Neural crest cell (in vitro differentiated cells): ENCODE data around the gene ASB7. TPM values are rescaled to one million over a fixed set of nuclear protein-coding genes. Genes with fewer than 3 reads are reported as not detected.

ENCODE experiments used
- DNase-seq: peaks from one replicate; pipeline ENCODE4 v3.0.0; 2021; ENCODE audit warnings: low read depth, mixed read lengths, low spot score
- H3K27ac Mint-ChIP-seq: one replicate; pipeline ENCODE4 v1.8.0; 2021; ENCODE audit warnings: mild to moderate bottlenecking, mixed read lengths; ENCODE audit not compliant: unreplicated experiment
- H3K27me3 Mint-ChIP-seq: 2 replicates; pipeline ENCODE4 v1.8.0; 2021; ENCODE audit warnings: low read depth, mild to moderate bottlenecking, mixed read lengths
- H3K36me3 Mint-ChIP-seq: 2 replicates; pipeline ENCODE4 v1.8.0; 2021; ENCODE audit warnings: low read depth, mild to moderate bottlenecking, mixed read lengths
- H3K4me1 Mint-ChIP-seq: 2 replicates; pipeline ENCODE4 v1.8.0; 2021; ENCODE audit warnings: mixed read lengths
- H3K4me3 Mint-ChIP-seq: one replicate; pipeline ENCODE4 v1.8.0; 2021; ENCODE audit warnings: mild to moderate bottlenecking, mixed read lengths
- H3K9me3 Mint-ChIP-seq: 2 replicates; pipeline ENCODE4 v1.8.0; 2021; ENCODE audit warnings: mixed read lengths
- total RNA-seq: library from RNA; stranded (reverse); gene quantifications from 2 replicates; pipeline ENCODE4 v1.2.1, GENCODE V29; 2021
- TF ChIP-seq, protein P1 (sequence below): fragments of 200-600 bp; sonication (generic); conservative IDR thresholded peaks from 2 replicates; pipeline ENCODE4 v1.5.0; 2021; ENCODE audit warnings: antibody characterized with exemption, mild to moderate bottlenecking

ASB7 gene
- total RNA-seq, 1 donor from 2014 or later = 14.4 TPM

GRCh38 chr15:100663086-100663914 lies 60.9 kb downstream of the ASB7 start:
- no peaks in the 10 kb centered on the region for H3K27me3 Mint-ChIP-seq
- no peak overlapping the region for H3K27ac Mint-ChIP-seq
- no peaks in the 10 kb centered on the region for H3K4me1 Mint-ChIP-seq
- DNase-seq = no peak
- H3K9me3 Mint-ChIP-seq = no peaks in the 10 kb centered on the region
- TF ChIP-seq, protein P1, sequence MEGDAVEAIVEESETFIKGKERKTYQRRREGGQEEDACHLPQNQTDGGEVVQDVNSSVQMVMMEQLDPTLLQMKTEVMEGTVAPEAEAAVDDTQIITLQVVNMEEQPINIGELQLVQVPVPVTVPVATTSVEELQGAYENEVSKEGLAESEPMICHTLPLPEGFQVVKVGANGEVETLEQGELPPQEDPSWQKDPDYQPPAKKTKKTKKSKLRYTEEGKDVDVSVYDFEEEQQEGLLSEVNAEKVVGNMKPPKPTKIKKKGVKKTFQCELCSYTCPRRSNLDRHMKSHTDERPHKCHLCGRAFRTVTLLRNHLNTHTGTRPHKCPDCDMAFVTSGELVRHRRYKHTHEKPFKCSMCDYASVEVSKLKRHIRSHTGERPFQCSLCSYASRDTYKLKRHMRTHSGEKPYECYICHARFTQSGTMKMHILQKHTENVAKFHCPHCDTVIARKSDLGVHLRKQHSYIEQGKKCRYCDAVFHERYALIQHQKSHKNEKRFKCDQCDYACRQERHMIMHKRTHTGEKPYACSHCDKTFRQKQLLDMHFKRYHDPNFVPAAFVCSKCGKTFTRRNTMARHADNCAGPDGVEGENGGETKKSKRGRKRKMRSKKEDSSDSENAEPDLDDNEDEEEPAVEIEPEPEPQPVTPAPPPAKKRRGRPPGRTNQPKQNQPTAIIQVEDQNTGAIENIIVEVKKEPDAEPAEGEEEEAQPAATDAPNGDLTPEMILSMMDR = peak; percentile 16
- H3K36me3 Mint-ChIP-seq = no peaks in the 10 kb centered on the region
- no peak overlapping the region for H3K4me3 Mint-ChIP-seq

DNA sequence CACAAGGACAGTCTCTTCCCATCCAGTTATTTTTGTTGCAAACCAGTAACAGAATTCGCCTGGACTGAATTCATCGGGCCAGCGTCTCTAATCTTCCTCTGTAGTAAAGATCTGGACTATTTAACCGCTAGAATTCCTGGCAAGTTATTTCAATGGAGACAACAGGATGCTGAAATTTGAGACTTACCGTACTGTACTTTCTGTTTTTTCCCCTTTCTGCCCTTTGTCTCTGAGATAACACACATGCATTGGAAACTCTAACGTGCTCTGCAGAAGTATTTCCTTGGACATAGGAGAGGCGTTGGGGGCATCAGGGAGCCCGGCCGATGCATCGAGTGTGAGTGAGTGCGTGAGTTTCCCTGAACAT lies 61.5 kb downstream of the ASB7 start:
- TF ChIP-seq, protein P1 = no peak
- Mint-ChIP-seq H3K4me3 (no peak overlapping the region), H3K27ac (no peak overlapping the region), H3K36me3 (no peaks in the 10 kb centered on the region), H3K9me3 (no peaks in the 10 kb centered on the region), H3K27me3 (no peaks in the 10 kb centered on the region), H3K4me1 (no peaks in the 10 kb centered on the region)
- no peak for DNase-seq

- Mint-ChIP-seq H3K9me3 (no peaks in the 10 kb centered on the region), H3K4me3 (no peak overlapping the region), H3K4me1 (no peaks in the 10 kb centered on the region), H3K27ac (no peak overlapping the region), H3K27me3 (no peaks in the 10 kb centered on the region), H3K36me3 (no peaks in the 10 kb centered on the region)
- no peak for DNase-seq
- TF ChIP-seq, protein P1 = no peak
Observed at GRCh38 chr15:100665570-100665969, 63.2 kb downstream of the ASB7 start.

DNA sequence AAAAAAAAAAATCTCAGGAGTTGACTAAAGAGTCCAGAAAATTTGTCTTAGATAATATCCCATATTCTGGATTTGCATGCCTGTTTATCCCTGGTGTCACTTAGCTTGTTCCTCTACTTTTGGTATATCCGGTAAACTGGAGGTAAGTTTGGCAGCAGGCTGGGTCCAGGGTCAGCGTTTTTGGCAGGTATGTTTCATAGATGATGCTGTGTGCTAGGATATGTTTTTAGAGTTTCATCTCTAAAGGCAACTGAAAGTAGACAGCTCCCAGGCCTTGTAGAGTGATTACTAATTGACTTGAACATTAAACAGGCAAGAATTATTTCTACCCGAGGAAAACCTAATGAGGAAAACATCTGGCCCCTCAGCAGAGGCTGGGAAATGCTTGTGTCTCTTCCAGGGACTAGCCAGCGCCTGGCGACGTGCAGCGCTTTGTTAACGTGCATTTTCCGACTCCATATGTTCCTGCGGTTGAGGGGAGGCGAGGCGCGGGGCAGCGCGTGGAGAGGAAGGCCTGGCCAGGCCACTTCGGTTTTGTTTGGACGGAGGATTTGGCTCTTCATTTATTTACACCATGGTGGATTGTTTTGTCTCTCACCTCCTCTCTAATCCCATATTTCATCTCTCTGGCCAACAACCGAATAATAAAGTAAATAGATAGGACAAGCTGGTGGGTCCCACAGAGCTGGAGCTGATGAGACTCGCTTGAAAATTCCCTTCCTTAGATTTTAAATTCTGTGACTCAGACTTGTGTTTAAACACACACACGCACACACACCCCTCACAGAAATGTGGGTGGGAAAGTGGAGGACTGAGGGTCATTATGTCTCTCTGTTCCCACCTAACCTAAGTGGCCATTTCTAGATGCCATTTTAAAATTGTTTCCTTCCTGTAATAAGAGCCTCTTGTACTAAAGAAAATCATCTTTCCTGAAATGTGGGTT lies 65.3 kb downstream of the ASB7 start:
- no peaks in the 10 kb centered on the region for H3K36me3 Mint-ChIP-seq
- H3K4me1 Mint-ChIP-seq = peaks cover 5% of the 10 kb centered on the region
- TF ChIP-seq, protein P1 = no peak
- H3K9me3 Mint-ChIP-seq = no peaks in the 10 kb centered on the region
- no peak overlapping the region for H3K4me3 Mint-ChIP-seq
- no peak for DNase-seq
- H3K27ac Mint-ChIP-seq = peak overlapping the region; percentile 36
- no peaks in the 10 kb centered on the region for H3K27me3 Mint-ChIP-seq

- no peaks in the 10 kb centered on the region for H3K27me3 Mint-ChIP-seq
- H3K36me3 Mint-ChIP-seq = no peaks in the 10 kb centered on the region
- TF ChIP-seq, protein P1 = no peak
- H3K4me3 Mint-ChIP-seq = no peak overlapping the region
- no peaks in the 10 kb centered on the region for H3K9me3 Mint-ChIP-seq
- peak overlapping the region; percentile 36 for H3K27ac Mint-ChIP-seq
- H3K4me1 Mint-ChIP-seq = peaks cover 5% of the 10 kb centered on the region
- no peak for DNase-seq
Observed at GRCh38 chr15:100668348-100668745, 66.0 kb downstream of the ASB7 start.
